NCI-H1436 (cell line): ENCODE results near the gene DLG4.

Experiments used
- DNase-seq: peaks from one replicate; lab custom pipeline; 2025; lab: John Stamatoyannopoulos, UW

DLG4 gene

GRCh38 chr17:7156342-7156940, 63.2 kb downstream of the DLG4 start:
- no peak for DNase-seq

- DNase-seq: no peak
These were observed 71.9 kb downstream of the DLG4 start for GRCh38 chr17:7147772-7148171.

- no peak for DNase-seq
These were observed 73.5 kb downstream of the DLG4 start for GRCh38 chr17:7146115-7146514.

- DNase-seq: no peak
These were observed 75.4 kb downstream of the DLG4 start for GRCh38 chr17:7144213-7144612.

- DNase-seq: no peak
These were observed 77.8 kb downstream of the DLG4 start for GRCh38 chr17:7141824-7142223.

- DNase-seq: no peak
These were observed 80.2 kb downstream of the DLG4 start for GRCh38 chr17:7139400-7139799.

GRCh38 chr17:7138800-7139381, 80.7 kb downstream of the DLG4 start:
- no peak for DNase-seq

- DNase-seq: no peak
These were observed 82.3 kb downstream of the DLG4 start for GRCh38 chr17:7137171-7137943.
